ENCODE data around the gene GUCA2B. TPM values are rescaled to one million over a fixed set of nuclear protein-coding genes. Genes with fewer than 3 reads are reported as not detected.
A peak's percentile ranks its signal among the peaks of the same experiment; 100 is the strongest.

Gene GUCA2B
- polyA plus RNA-seq, 3 donors: not detected

GRCh38 chr1:42140191-42140590 is 13.0 kb upstream of the GUCA2B start:
- DNase-seq (ENCODE audit: extremely low read depth in 1 of 11, low read depth in 9 of 11, low spot score in 4 of 11): no peak

DNA sequence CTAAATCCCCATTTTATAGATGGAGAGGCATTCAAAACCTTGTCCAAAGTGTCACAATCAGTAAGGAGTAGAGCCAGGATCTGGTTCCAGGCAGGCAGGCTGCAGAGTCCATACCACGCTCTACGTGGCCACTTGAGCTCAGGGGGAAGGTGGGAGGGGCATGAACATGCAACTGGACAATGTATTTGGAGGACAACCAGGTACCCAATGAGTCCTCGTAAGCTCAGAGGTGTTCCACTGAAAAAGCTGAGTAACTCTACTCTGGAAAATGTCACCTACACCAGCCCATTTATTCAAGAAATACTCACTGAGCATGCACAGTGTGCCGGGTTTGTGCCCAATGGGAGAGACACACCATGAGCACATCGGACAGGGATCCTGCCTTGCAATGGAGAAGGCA is 11.2 kb upstream of the GUCA2B start:
- no peak for DNase-seq (ENCODE audit: extremely low read depth in 1 of 11, low read depth in 9 of 11, low spot score in 4 of 11)

DNA sequence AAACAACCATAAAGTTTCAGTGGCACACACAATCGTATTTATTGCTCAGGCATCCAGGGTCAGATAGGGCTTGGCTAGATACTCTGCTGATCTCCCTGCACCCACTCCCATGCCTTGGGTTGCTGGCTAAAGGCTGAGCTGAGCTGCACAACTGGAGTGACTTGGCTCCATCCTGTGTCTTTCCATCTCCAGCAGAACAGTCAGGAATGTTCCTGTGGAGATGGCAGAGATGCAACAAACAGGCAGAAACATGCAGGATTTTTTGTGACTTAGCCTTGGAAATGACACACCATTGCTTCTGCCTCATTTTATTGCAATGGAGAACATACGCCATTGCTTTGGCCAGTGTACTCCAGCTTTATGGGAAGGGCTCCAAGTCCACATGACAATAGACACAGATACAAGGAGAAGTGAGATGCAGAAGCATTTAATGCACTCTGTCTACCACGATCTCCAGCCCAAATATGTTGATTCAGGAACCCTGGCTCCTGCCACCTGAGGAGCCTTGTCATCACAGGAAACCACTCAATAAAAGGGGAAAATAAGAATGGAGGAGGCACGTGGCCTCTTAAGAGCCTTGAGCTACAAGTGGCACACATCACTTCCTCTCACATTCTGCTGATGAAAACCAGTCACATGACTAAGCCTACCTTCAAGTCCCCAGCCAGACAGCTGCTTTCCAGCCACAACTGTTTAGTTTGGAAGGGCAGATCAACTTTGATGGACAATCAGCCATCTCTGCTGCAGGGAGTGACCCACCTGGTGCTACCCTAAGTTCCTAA is 10.1 kb upstream of the GUCA2B start:
- no peak for DNase-seq (ENCODE audit: extremely low read depth in 1 of 11, low read depth in 9 of 11, low spot score in 4 of 11)

- no peak for DNase-seq (ENCODE audit: extremely low read depth in 1 of 11, low read depth in 9 of 11, low spot score in 4 of 11)
These were observed 9.1 kb upstream of the GUCA2B start for GRCh38 chr1:42143896-42144710.

DNA sequence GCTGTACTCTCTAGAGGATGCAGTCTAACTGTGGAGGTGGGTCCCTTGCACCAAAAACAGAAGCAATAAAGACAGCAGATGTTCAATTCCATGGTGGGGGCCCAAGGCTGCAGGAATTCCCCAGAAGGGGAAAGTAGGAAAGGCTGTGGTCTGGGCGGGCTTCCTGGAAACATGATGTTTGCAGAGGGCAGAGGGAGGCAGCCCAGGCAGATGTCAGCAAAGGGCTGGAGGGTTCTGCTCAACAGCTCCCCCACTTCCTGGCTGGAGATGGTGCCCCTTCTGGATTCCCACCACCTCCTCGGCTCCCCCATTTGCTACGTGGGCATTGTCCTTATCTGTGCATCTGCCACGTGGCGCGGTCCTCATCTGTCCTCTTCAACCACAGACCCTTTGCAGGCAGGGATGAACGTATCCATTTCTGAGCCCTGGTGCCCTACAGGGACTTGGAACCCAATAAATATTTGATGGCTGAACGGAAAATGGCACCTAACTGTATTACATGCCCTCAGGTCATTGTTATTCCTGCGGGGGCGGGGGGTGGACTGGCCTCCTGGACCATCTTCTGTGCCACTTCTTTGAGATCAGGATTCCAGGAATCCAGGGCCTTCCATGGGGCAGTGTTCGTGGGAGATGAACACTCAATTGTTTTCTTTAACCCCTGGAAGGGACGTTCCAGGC is 8.4 kb upstream of the GUCA2B start:
- DNase-seq (ENCODE audit: extremely low read depth in 1 of 11, low read depth in 9 of 11, low spot score in 4 of 11): no peak

GRCh38 chr1:42145389-42145716 is 7.9 kb upstream of the GUCA2B start:
- no peak for DNase-seq (ENCODE audit: extremely low read depth in 1 of 11, low read depth in 9 of 11, low spot score in 4 of 11)

DNA sequence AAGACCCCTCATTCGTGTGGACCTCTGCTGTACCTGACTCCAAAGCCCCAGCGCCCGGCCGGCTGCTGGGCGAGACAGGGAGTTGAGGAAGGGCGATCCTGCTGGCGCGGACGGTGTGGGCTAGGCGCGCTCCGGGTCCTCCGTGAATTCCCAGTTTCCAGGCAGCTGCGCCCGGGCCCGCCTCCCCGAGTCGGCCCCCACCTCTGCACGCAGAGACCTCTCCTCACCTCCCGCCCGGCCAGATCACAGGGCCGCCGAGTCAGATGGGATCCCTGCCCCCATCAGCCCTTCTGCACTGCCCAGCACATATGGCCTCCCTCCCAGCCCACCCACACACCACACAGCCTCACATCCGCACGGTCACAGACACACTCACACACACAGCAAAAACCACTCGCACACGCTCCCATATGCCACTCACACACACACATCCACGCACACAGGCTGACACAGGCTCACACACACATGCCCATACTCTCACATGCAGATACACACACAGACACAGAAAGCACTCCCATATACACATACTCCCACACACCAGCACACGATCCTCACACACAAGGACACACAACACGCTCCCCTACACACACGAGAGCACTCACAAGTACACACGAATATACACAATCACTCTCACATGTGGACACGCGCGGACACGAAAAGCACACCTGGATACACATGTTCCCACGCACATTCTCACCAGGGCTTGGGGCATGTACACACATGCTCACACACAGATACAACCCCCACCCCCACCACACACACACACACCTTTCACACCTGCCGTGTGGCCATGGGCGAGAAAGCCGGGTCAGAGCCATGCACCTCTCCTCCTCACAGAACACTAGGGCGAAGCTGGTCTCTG is 7.2 kb upstream of the GUCA2B start:
- no peak for DNase-seq (ENCODE audit: extremely low read depth in 1 of 11, low read depth in 9 of 11, low spot score in 4 of 11)

DNA sequence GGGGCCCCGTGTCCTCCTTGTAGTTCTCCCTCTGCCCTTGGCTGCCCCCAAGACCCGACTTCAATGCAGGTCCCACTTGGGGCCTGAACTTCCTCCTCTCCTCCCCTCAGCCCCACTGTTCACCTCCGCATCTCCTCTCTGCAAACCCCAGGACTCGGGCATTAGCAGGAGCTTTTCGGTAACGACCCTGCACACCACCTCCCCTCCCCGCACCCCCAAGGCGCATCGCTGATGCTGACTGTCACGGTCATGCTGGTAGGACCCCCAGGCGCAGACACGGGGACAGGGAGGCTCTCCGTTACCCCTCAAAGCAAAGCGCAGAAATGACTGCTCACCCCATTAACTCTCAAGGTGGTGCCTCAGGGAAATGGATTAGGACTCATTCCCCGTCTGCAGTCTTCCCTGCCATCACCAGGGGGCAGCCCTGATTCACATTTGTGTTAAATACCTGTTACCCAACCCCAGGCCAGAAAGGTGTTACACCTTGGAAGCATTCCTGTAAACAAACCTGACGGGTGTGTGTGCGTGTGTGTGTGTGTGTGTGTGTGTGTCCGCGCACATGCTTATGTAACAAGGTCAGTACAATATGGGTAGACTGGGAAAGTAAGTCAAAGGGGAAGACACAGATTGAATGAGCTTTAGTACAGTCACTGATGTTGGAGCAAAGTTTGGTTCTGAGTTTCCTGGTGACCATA is 6.4 kb upstream of the GUCA2B start:
- peak in 10 of 11 donors; percentile 49 to 80 (median 60) for DNase-seq (ENCODE audit: extremely low read depth in 1 of 11, low read depth in 9 of 11, low spot score in 4 of 11)

GRCh38 chr1:42148166-42148565 is 5.0 kb upstream of the GUCA2B start:
- DNase-seq (ENCODE audit: extremely low read depth in 1 of 11, low read depth in 9 of 11, low spot score in 4 of 11): no peak

DNA sequence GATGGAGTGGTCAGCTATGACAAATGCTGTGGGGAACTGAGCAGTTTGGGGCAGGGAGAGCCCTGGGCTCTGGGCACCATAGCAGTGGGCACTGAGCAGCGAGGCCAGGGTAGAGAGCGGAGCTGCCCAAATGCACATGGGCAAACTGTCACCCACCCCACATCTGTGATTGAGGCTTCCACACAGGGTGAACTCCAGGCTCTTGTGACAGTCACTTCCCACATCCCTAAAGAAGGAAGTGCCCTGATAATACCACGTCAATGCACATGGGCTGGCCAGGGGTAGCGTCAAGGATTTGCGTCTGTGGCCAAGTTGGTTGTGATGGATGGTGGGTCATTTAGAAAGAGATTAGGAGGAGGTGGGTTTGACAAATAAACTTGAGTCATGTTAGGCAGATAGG is 2.6 kb upstream of the GUCA2B start:
- no peak for DNase-seq (ENCODE audit: extremely low read depth in 1 of 11, low read depth in 9 of 11, low spot score in 4 of 11)

GRCh38 chr1:42152119-42152518 is 1.1 kb upstream of the GUCA2B start:
- no peak for DNase-seq (ENCODE audit: extremely low read depth in 1 of 11, low read depth in 9 of 11, low spot score in 4 of 11)

DNA sequence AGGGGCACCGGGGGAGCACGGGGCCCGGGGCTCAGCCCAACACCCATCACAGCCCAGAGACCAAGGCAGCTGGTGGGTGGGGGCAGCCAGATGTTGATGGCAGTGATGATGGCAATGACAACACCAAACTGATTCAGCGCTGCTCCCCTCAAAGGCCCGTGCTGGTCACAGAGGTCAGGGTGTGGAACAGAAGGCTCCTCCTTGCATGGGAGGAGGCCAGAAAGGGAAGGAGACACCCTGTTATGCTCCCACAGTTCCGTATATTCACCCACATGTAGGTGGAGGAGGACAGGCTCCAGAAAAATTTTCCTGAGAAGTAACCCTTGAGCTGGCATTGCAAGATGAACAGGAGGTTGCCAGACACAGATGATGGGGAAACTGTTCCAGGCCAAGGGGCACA is 414 bp downstream of the GUCA2B start:
- DNase-seq (ENCODE audit: extremely low read depth in 1 of 11, low read depth in 9 of 11, low spot score in 4 of 11): no peak

GRCh38 chr1:42154685-42155084 is 1.5 kb downstream of the GUCA2B start:
- DNase-seq (ENCODE audit: extremely low read depth in 1 of 11, low read depth in 9 of 11, low spot score in 4 of 11): no peak

- DNase-seq (ENCODE audit: extremely low read depth in 1 of 11, low read depth in 9 of 11, low spot score in 4 of 11): no peak
These were observed 2.2 kb downstream of the GUCA2B start for GRCh38 chr1:42155362-42155761.

- DNase-seq (ENCODE audit: extremely low read depth in 1 of 11, low read depth in 9 of 11, low spot score in 4 of 11): no peak
These were observed 4.5 kb downstream of the GUCA2B start for GRCh38 chr1:42157667-42158066.

- DNase-seq (ENCODE audit: extremely low read depth in 1 of 11, low read depth in 9 of 11, low spot score in 4 of 11): no peak
These were observed 5.0 kb downstream of the GUCA2B start for GRCh38 chr1:42158189-42158588.

DNA sequence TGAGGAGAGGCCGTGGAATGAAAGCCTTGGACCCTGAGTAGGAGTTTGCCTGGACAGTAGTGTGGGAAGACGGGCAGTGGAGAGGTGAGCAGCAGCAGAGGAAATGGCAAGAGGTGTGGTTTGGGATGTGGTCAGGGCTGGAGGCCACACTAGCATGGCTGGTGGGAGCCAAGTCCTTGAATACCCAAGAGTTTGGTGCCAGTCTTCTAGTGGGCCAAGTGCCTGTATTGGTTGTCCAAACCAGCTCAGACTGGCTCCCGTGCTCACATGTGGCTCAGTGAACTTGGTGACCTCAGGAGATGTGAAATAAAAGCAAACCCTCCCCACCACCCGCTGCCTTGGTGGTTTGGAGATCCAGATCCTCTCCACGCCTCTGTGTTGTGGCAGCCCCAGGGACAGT is 9.0 kb downstream of the GUCA2B start:
- DNase-seq (ENCODE audit: extremely low read depth in 1 of 11, low read depth in 9 of 11, low spot score in 4 of 11): no peak

DNA sequence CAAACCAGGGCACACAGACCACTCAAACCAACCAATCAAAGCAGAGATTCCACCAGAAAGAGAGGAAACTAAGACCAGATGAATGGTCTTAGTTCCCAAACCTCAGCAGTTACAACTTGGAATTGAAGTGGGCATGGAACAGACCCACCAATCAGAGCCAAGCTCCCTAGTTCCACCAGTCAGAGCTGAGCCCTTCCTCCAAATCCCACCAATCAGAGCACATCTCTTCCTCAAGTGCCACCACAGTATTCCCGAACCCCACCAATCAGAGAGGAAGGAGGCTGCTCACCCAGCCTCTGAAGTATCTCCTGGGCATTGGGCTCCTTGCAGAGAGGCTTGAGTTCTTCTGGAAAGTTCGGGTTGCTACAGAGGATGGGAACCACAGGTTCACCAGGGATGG is 9.9 kb downstream of the GUCA2B start:
- no peak for DNase-seq (ENCODE audit: extremely low read depth in 1 of 11, low read depth in 9 of 11, low spot score in 4 of 11)
